Thyroid gland (tissue), 4 donors: ENCODE measurements around the gene SNRNP25.

Experiments
- CTCF ChIP-seq, 6 experiments: fragments of 200-600 bp in 3 of 6; fragments of 450-650 bp in 3 of 6; sonication (generic) in 3 of 6; IDR thresholded peaks; one replicate each; pipeline ENCODE4 v1.5.1; 2016 to 2019; ENCODE audit warnings: antibody characterized with exemption in 6 of 6, mild to moderate bottlenecking in 2 of 6, inconsistent platforms in 1 of 6, moderate library complexity in 1 of 6
- POLR2A ChIP-seq, 2 donors: fragments of 450-650 bp; IDR thresholded peaks; one replicate each; pipeline ENCODE4 v1.6.1; 2017; ENCODE audit warnings: antibody characterized with exemption in 2 of 2, mild to moderate bottlenecking in 2 of 2, moderate library complexity in 1 of 2

DNA sequence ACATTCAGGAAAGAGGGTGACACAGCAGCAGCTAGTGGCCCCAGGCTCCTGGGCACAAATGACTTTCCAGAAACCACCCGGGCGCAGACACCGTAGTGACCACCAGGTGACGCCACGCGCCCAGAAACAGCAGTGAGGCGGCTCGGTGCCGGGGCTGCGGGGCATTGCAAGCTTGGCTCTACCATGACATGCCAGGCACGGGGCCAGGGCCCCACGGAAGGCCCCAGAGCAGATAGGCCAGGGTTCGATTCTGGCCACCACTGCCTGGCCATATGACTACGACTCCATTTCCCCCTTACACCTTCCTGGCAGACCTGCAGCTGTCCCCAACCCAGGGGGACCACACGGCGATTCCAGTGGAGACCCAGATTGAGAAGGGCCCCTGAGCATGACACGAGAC, 12.1 kb downstream of the SNRNP25 start:
- TF ChIP-seq CTCF (IDR thresholded peaks at IDR 0.05) (peak; percentile 81 to 99 (median 96)), POLR2A (IDR thresholded peaks at IDR 0.05) (no peak)
